ENCODE data around the gene PEG3.

The PEG3 gene

GRCh38 chr19:56823417-56823816, 17.1 kb downstream of the PEG3 start:
- H3K36me3 ChIP-seq (ENCODE audit: insufficient read depth, low read length) = peaks cover 20% of the 10 kb centered on the region
- H3K4me1 ChIP-seq (ENCODE audit: insufficient read depth, low read length) = no peaks in the 10 kb centered on the region
- no peak overlapping the region for H3K9ac ChIP-seq (ENCODE audit: low read length)
- H3K9me3 ChIP-seq (ENCODE audit: low read length) = no peaks in the 10 kb centered on the region
- H3K27me3 ChIP-seq (ENCODE audit: control insufficient read depth in 1 of 2, insufficient read depth in 2 of 2, low read length in 2 of 2) = no peaks in the 10 kb centered on the region
- H3K27ac ChIP-seq (ENCODE audit: low read depth, low read length) = no peak overlapping the region
- no peak overlapping the region for H3K4me3 ChIP-seq (ENCODE audit: low read depth in 1 of 2, low read length in 2 of 2)

DNA sequence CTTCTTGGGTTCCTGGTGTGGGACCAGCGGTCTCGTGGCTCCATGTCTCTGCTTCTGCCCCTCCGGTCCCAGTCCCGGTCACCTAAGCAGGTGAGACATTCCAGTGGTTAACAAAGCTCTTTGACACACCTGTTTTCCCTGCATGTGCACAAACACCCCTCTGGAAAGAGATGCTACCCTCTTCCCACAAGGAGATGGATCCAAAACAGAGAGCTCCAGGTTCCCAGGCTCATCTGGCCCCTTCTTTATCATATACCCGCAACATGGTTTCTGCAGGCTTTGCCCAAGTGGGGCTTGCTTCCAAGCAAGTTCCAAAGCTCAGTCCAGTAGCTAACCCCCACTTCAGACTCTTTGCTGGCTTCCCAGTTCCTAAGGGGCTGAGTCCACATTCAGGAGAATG, 17.8 kb downstream of the PEG3 start:
- Histone ChIP-seq H3K36me3 (ENCODE audit: insufficient read depth, low read length) (peaks cover 26% of the 10 kb centered on the region), H3K9ac (ENCODE audit: low read length) (no peak overlapping the region), H3K4me1 (ENCODE audit: insufficient read depth, low read length) (no peaks in the 10 kb centered on the region), H3K27ac (ENCODE audit: low read depth, low read length) (no peak overlapping the region), H3K9me3 (ENCODE audit: low read length) (no peaks in the 10 kb centered on the region), H3K4me3 (ENCODE audit: low read depth in 1 of 2, low read length in 2 of 2) (no peak overlapping the region), H3K27me3 (ENCODE audit: control insufficient read depth in 1 of 2, insufficient read depth in 2 of 2, low read length in 2 of 2) (no peaks in the 10 kb centered on the region)

DNA sequence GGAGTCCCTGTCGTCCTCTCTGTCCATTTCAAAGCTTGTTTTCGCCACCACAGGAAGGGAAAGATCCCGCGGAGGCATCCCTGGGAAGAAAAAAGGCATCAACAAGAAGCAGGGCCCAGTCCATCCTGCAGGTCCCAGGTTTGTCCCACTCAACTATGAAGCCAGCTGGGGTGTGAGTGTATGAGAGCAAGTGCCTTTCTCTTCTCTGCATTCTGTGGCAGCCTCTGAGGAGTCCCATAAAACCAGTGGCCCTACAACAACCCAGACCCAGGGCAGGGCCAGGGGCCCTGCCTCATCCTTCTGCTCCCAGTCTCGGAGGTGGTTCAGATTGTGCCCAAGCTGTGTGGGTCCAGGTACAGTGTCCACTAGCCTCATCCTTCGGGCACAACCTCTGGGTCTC, 18.9 kb downstream of the PEG3 start:
- Histone ChIP-seq H3K27ac (ENCODE audit: low read depth, low read length) (no peak overlapping the region), H3K36me3 (ENCODE audit: insufficient read depth, low read length) (peaks cover 36% of the 10 kb centered on the region), H3K27me3 (ENCODE audit: control insufficient read depth in 1 of 2, insufficient read depth in 2 of 2, low read length in 2 of 2) (no peaks in the 10 kb centered on the region), H3K4me3 (ENCODE audit: low read depth in 1 of 2, low read length in 2 of 2) (no peak overlapping the region), H3K9me3 (ENCODE audit: low read length) (no peaks in the 10 kb centered on the region), H3K9ac (ENCODE audit: low read length) (no peak overlapping the region), H3K4me1 (ENCODE audit: insufficient read depth, low read length) (no peaks in the 10 kb centered on the region)

- no peak overlapping the region for H3K27ac ChIP-seq (ENCODE audit: low read depth, low read length)
- peaks cover 41% of the 10 kb centered on the region for H3K36me3 ChIP-seq (ENCODE audit: insufficient read depth, low read length)
- no peak overlapping the region for H3K4me3 ChIP-seq (ENCODE audit: low read depth in 1 of 2, low read length in 2 of 2)
- H3K4me1 ChIP-seq (ENCODE audit: insufficient read depth, low read length) = no peaks in the 10 kb centered on the region
- no peaks in the 10 kb centered on the region for H3K9me3 ChIP-seq (ENCODE audit: low read length)
- H3K27me3 ChIP-seq (ENCODE audit: control insufficient read depth in 1 of 2, insufficient read depth in 2 of 2, low read length in 2 of 2) = no peaks in the 10 kb centered on the region
- no peak overlapping the region for H3K9ac ChIP-seq (ENCODE audit: low read length)
Observed at GRCh38 chr19:56821209-56821608, 19.3 kb downstream of the PEG3 start.

DNA sequence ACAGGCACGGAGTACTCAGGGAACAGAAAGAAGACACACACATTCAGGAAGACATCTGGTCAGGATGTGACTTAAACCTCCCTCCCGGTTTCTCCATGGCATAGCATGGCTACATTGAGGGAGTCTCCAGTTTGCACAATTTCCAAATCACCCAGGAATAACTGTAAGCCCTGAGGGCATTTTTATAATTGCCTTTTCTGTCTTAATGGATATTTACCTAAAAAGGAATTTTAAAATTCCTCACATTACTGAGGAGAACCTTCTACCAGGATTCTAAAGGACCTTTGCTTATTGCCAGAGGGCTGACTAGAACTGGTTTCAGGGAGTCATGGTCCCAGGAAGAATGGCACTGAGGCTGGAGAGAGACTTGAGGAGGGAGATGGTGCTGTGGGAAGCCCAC, 21.4 kb downstream of the PEG3 start:
- Histone ChIP-seq H3K4me3 (ENCODE audit: low read depth in 1 of 2, low read length in 2 of 2) (no peak overlapping the region), H3K4me1 (ENCODE audit: insufficient read depth, low read length) (no peaks in the 10 kb centered on the region), H3K36me3 (ENCODE audit: insufficient read depth, low read length) (peaks cover 41% of the 10 kb centered on the region), H3K9me3 (ENCODE audit: low read length) (no peaks in the 10 kb centered on the region), H3K9ac (ENCODE audit: low read length) (no peak overlapping the region), H3K27me3 (ENCODE audit: control insufficient read depth in 1 of 2, insufficient read depth in 2 of 2, low read length in 2 of 2) (no peaks in the 10 kb centered on the region), H3K27ac (ENCODE audit: low read depth, low read length) (no peak overlapping the region)

DNA sequence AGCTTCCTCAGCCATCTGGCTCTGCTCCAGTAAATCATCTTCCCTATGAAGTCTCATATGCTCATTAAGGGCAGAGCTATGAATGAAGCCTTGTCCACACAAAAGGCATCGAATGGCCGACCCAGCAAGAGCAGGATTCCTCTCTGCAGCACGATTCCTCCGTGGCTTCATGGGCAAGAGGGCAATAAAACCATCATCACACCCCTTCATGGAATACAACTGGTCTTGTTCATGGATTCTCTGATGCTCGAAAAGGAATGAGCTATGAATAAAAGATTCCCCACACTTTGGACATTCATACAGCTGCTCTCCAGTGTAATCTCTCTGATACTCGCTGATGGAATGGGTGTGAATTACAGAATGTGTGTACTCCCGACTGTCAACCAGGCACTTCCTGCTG, 25.9 kb downstream of the PEG3 start:
- peaks cover 26% of the 10 kb centered on the region for H3K36me3 ChIP-seq (ENCODE audit: insufficient read depth, low read length)
- H3K9me3 ChIP-seq (ENCODE audit: low read length) = no peaks in the 10 kb centered on the region
- H3K27me3 ChIP-seq (ENCODE audit: control insufficient read depth in 1 of 2, insufficient read depth in 2 of 2, low read length in 2 of 2) = no peaks in the 10 kb centered on the region
- no peak overlapping the region for H3K9ac ChIP-seq (ENCODE audit: low read length)
- H3K4me1 ChIP-seq (ENCODE audit: insufficient read depth, low read length) = no peaks in the 10 kb centered on the region
- H3K27ac ChIP-seq (ENCODE audit: low read depth, low read length) = no peak overlapping the region
- H3K4me3 ChIP-seq (ENCODE audit: low read depth in 1 of 2, low read length in 2 of 2) = no peak overlapping the region

GRCh38 chr19:56813531-56813930, 27.0 kb downstream of the PEG3 start:
- no peak overlapping the region for H3K27ac ChIP-seq (ENCODE audit: low read depth, low read length)

DNA sequence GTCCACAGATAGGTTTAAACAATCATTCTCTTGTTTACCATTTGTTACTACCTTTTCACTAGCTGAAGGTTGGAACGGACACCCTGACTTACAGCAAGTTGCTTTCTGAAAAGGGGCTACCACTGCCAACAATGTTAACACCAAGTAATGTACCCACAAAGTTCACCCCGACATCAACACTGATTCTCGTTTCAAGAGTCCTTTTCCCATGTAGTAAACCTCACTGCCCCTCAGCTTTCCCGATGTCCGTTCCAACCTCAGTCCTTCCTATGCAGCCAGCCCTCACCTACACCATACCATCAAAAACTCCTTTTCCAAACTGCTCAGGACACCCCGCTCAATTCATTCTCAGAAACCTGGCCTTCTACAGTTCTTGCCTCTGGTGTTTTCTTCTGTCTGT, 29.0 kb downstream of the PEG3 start:
- no peaks in the 10 kb centered on the region for H3K4me1 ChIP-seq (ENCODE audit: insufficient read depth, low read length)

More at GRCh38 chr19:56813531-56813930, 27.0 kb downstream of the PEG3 start:
- Histone ChIP-seq H3K9ac (ENCODE audit: low read length) (no peak overlapping the region), H3K9me3 (ENCODE audit: low read length) (no peaks in the 10 kb centered on the region), H3K27me3 (ENCODE audit: control insufficient read depth in 1 of 2, insufficient read depth in 2 of 2, low read length in 2 of 2) (no peaks in the 10 kb centered on the region), H3K36me3 (ENCODE audit: insufficient read depth, low read length) (peaks cover 22% of the 10 kb centered on the region), H3K4me3 (ENCODE audit: low read depth in 1 of 2, low read length in 2 of 2) (no peak overlapping the region), H3K4me1 (ENCODE audit: insufficient read depth, low read length) (no peaks in the 10 kb centered on the region)

GRCh38 chr19:56810260-56810659, 30.3 kb downstream of the PEG3 start:
- Histone ChIP-seq H3K9ac (ENCODE audit: low read length) (no peak overlapping the region), H3K9me3 (ENCODE audit: low read length) (no peaks in the 10 kb centered on the region), H3K27me3 (ENCODE audit: control insufficient read depth in 1 of 2, insufficient read depth in 2 of 2, low read length in 2 of 2) (no peaks in the 10 kb centered on the region), H3K27ac (ENCODE audit: low read depth, low read length) (no peak overlapping the region), H3K4me1 (ENCODE audit: insufficient read depth, low read length) (no peaks in the 10 kb centered on the region), H3K4me3 (ENCODE audit: low read depth in 1 of 2, low read length in 2 of 2) (no peak overlapping the region), H3K36me3 (ENCODE audit: insufficient read depth, low read length) (no peaks in the 10 kb centered on the region)

More for the DNA sequence above, 29.0 kb downstream of the PEG3 start:
- Histone ChIP-seq H3K9ac (ENCODE audit: low read length) (no peak overlapping the region), H3K27me3 (ENCODE audit: control insufficient read depth in 1 of 2, insufficient read depth in 2 of 2, low read length in 2 of 2) (no peaks in the 10 kb centered on the region), H3K4me3 (ENCODE audit: low read depth in 1 of 2, low read length in 2 of 2) (no peak overlapping the region), H3K27ac (ENCODE audit: low read depth, low read length) (no peak overlapping the region), H3K9me3 (ENCODE audit: low read length) (no peaks in the 10 kb centered on the region), H3K36me3 (ENCODE audit: insufficient read depth, low read length) (peaks cover 3% of the 10 kb centered on the region)

- Histone ChIP-seq H3K27ac (ENCODE audit: low read depth, low read length) (no peak overlapping the region), H3K9me3 (ENCODE audit: low read length) (no peaks in the 10 kb centered on the region), H3K4me1 (ENCODE audit: insufficient read depth, low read length) (no peaks in the 10 kb centered on the region), H3K36me3 (ENCODE audit: insufficient read depth, low read length) (no peaks in the 10 kb centered on the region), H3K27me3 (ENCODE audit: control insufficient read depth in 1 of 2, insufficient read depth in 2 of 2, low read length in 2 of 2) (no peaks in the 10 kb centered on the region), H3K9ac (ENCODE audit: low read length) (no peak overlapping the region), H3K4me3 (ENCODE audit: low read depth in 1 of 2, low read length in 2 of 2) (no peak overlapping the region)
Observed at GRCh38 chr19:56808717-56809392, 31.7 kb downstream of the PEG3 start.

DNA sequence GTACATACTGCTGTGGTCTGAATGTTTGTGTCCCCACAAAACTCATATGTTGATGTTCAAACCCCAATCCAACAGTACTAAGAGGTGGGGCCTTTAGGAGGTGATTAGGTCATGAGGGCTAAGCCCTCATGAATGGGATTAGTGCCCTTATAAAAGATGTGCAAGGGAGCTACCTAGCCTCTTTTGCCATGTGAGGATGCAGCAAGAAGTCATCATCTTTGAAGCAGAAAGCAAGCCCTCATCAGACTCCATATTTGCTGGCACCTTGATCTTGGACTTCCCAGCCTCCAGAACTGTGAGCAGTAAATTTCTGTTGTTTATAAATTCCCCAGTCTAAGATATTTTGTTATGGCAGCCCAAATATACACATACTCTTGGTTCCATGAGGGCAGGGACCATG, 33.9 kb downstream of the PEG3 start:
- no peak overlapping the region for H3K9ac ChIP-seq (ENCODE audit: low read length)
- H3K36me3 ChIP-seq (ENCODE audit: insufficient read depth, low read length) = no peaks in the 10 kb centered on the region
- no peak overlapping the region for H3K27ac ChIP-seq (ENCODE audit: low read depth, low read length)
- H3K9me3 ChIP-seq (ENCODE audit: low read length) = no peaks in the 10 kb centered on the region
- H3K4me1 ChIP-seq (ENCODE audit: insufficient read depth, low read length) = no peaks in the 10 kb centered on the region
- no peaks in the 10 kb centered on the region for H3K27me3 ChIP-seq (ENCODE audit: control insufficient read depth in 1 of 2, insufficient read depth in 2 of 2, low read length in 2 of 2)
- H3K4me3 ChIP-seq (ENCODE audit: low read depth in 1 of 2, low read length in 2 of 2) = no peak overlapping the region

Data from muscle layer of colon (tissue), 2 donors.